Measurements from ENCODE around the gene OTOP2.

Gene OTOP2

GRCh38 chr17:74923538-74924249 is 379 bp upstream of the OTOP2 start:
- DNase-seq (ENCODE audit: low read depth in 3 of 3, low spot score in 1 of 3) = peak; percentile 17 to 68 (median 36)

GRCh38 chr17:74925242-74925641 is 1.2 kb downstream of the OTOP2 start:
- DNase-seq (ENCODE audit: low read depth in 3 of 3, low spot score in 1 of 3) = no peak

GRCh38 chr17:74928786-74929185 is 4.7 kb downstream of the OTOP2 start:
- no peak for DNase-seq (ENCODE audit: low read depth in 3 of 3, low spot score in 1 of 3)

- DNase-seq (ENCODE audit: low read depth in 3 of 3, low spot score in 1 of 3) = no peak
Measured at GRCh38 chr17:74930535-74931036, 6.5 kb downstream of the OTOP2 start.

- DNase-seq (ENCODE audit: low read depth in 3 of 3, low spot score in 1 of 3) = no peak
Measured at GRCh38 chr17:74935048-74935447, 11.0 kb downstream of the OTOP2 start.

GRCh38 chr17:74935585-74936469 is 11.8 kb downstream of the OTOP2 start, which contains the start of gene OTOP3:
Gene OTOP3, plus strand, starts transcription at chr17:74935898. Its CDS starts 24 bp downstream, at chr17:74935922.
- no peak for DNase-seq (ENCODE audit: low read depth in 3 of 3, low spot score in 1 of 3)

GRCh38 chr17:74936470-74936799 is 12.4 kb downstream of the OTOP2 start:
- no peak for DNase-seq (ENCODE audit: low read depth in 3 of 3, low spot score in 1 of 3)

- DNase-seq (ENCODE audit: low read depth in 3 of 3, low spot score in 1 of 3) = no peak
Measured at GRCh38 chr17:74937064-74938051, 13.3 kb downstream of the OTOP2 start.

- DNase-seq (ENCODE audit: low read depth in 3 of 3, low spot score in 1 of 3) = no peak
Measured at GRCh38 chr17:74938194-74938950, 14.3 kb downstream of the OTOP2 start.

GRCh38 chr17:74939534-74939933 is 15.5 kb downstream of the OTOP2 start:
- no peak for DNase-seq (ENCODE audit: low read depth in 3 of 3, low spot score in 1 of 3)

GRCh38 chr17:74941128-74941725 is 17.2 kb downstream of the OTOP2 start:
- DNase-seq (ENCODE audit: low read depth in 3 of 3, low spot score in 1 of 3) = no peak

GRCh38 chr17:74943808-74944522 is 19.9 kb downstream of the OTOP2 start:
- DNase-seq (ENCODE audit: low read depth in 3 of 3, low spot score in 1 of 3) = no peak

GRCh38 chr17:74945543-74945942 is 21.5 kb downstream of the OTOP2 start:
- no peak for DNase-seq (ENCODE audit: low read depth in 3 of 3, low spot score in 1 of 3)

- DNase-seq (ENCODE audit: low read depth in 3 of 3, low spot score in 1 of 3) = no peak
Measured at GRCh38 chr17:74946641-74947040, 22.6 kb downstream of the OTOP2 start.

- no peak for DNase-seq (ENCODE audit: low read depth in 3 of 3, low spot score in 1 of 3)
Measured at GRCh38 chr17:74947041-74947754, 23.1 kb downstream of the OTOP2 start.

GRCh38 chr17:74949455-74950115 is 25.5 kb downstream of the OTOP2 start:
- DNase-seq (ENCODE audit: low read depth in 3 of 3, low spot score in 1 of 3) = no peak

- no peak for DNase-seq (ENCODE audit: low read depth in 3 of 3, low spot score in 1 of 3)
Measured at GRCh38 chr17:74950207-74950606, 26.1 kb downstream of the OTOP2 start.

- DNase-seq (ENCODE audit: low read depth in 3 of 3, low spot score in 1 of 3) = no peak
Measured at GRCh38 chr17:74951065-74951464, 27.0 kb downstream of the OTOP2 start.
